Activated CD8-positive, alpha-beta memory T cell treated with anti-CD3 and anti-CD28 coated beads for 36 hours (primary cell): ENCODE results near the gene TP53INP2. TPM values are rescaled to one million over a fixed set of nuclear protein-coding genes. Genes with fewer than 3 reads are reported as not detected.

ENCODE experiments used
- CTCF ChIA-PET: fragments of 350-600 bp; sonication (Branson Sonifier 250); formaldehyde crosslinking; loops from one replicate; lab custom pipeline; 2021; ENCODE audit warnings: antibody characterized with exemption; lab: Charles Lee
- POLR2A ChIA-PET: fragments of 350-600 bp; sonication (Branson Sonifier 250); formaldehyde crosslinking; loops from one replicate; lab custom pipeline; 2021; ENCODE audit warnings: antibody characterized with exemption; lab: Charles Lee
- total RNA-seq, 2 experiments: library from RNA; stranded (reverse); gene quantifications; one replicate each; pipeline ENCODE4 v1.2.3, GENCODE V29; 2021

TP53INP2 gene
- total RNA-seq, 2 experiments from 2014 or later = 2.9 to 3.2 TPM

- CTCF ChIA-PET = interaction anchor here (1.0 to 1.6 kb wide), 4 partner anchors 19 to 145 kb away, joined by 3 to 5 read pairs (median 4); partner anchors contain the start of gene MAP1LC3A
- POLR2A ChIA-PET = interaction anchor here (1.6 kb wide), 1 partner anchor 26 kb away, joined by 5 read pairs; the partner anchor contains the start of gene PIGU
These were observed 1.1 kb upstream of the TP53INP2 start for GRCh38 chr20:34703061-34703423.

GRCh38 chr20:34703424-34704176 lies 544 bp upstream of the TP53INP2 start:
- ChIA-PET POLR2A (interaction anchor here (1.6 kb wide), 1 partner anchor 27 kb away, joined by 5 read pairs; the partner anchor contains the start of gene PIGU), CTCF (interaction anchor here (1.0 to 1.6 kb wide), 5 partner anchors 20 to 165 kb away, joined by 3 to 5 read pairs (median 4); partner anchors contain the start of gene MAP1LC3A)

GRCh38 chr20:34705008-34705396 lies 858 bp downstream of the TP53INP2 start:
- POLR2A ChIA-PET = no interaction called here
- CTCF ChIA-PET = interaction anchor here (0.6 to 1.2 kb wide), 2 partner anchors 11 to 58 kb away, joined by 3 to 4 read pairs; no protein-coding TSS in a partner anchor

GRCh38 chr20:34705397-34706301 lies 1.5 kb downstream of the TP53INP2 start:
- CTCF ChIA-PET = interaction anchor here (0.6 to 1.2 kb wide), 3 partner anchors 11 to 64 kb away, joined by 3 to 4 read pairs (median 3); no protein-coding TSS in a partner anchor
- POLR2A ChIA-PET = interaction anchor here (0.9 kb wide), 1 partner anchor 148 kb away, joined by 5 read pairs; the partner anchor contains the start of gene MAP1LC3A

- CTCF ChIA-PET = interaction anchor here (1.0 to 1.2 kb wide), 2 partner anchors 169 to 394 kb away, joined by 3 read pairs; no protein-coding TSS in a partner anchor
- POLR2A ChIA-PET = interaction anchor here (0.6 to 0.9 kb wide), 2 partner anchors 14 to 148 kb away, joined by 3 to 5 read pairs; partner anchors contain the start of gene MAP1LC3A
These were observed 2.2 kb downstream of the TP53INP2 start for GRCh38 chr20:34706302-34706875.

GRCh38 chr20:34706912-34707784 lies 3.0 kb downstream of the TP53INP2 start:
- ChIA-PET POLR2A (interaction anchor here (0.6 kb wide), 1 partner anchor 13 kb away, joined by 3 read pairs; no protein-coding TSS in a partner anchor), CTCF (interaction anchor here (0.7 to 1.7 kb wide), 9 partner anchors 9 to 394 kb away, joined by 3 to 5 read pairs (median 4); partner anchors contain the start of gene PIGU)

GRCh38 chr20:34708621-34709043 lies 4.5 kb downstream of the TP53INP2 start:
- POLR2A ChIA-PET = interaction anchor here (0.9 kb wide), 2 partner anchors 11 to 406 kb away, joined by 4 read pairs; partner anchors contain the start of gene AHCY
- CTCF ChIA-PET = interaction anchor here (0.8 to 1.9 kb wide), 7 partner anchors 32 to 195 kb away, joined by 3 to 5 read pairs (median 4); partner anchors contain the start of gene PIGU

- ChIA-PET POLR2A (interaction anchor here (0.6 to 0.9 kb wide), 3 partner anchors 11 to 410 kb away, joined by 4 read pairs; partner anchors contain the start of gene AHCY), CTCF (interaction anchor here (1.1 to 1.9 kb wide), 3 partner anchors 40 to 396 kb away, joined by 3 to 7 read pairs (median 4); no protein-coding TSS in a partner anchor)
These were observed 5.1 kb downstream of the TP53INP2 start for GRCh38 chr20:34709044-34709830.

- POLR2A ChIA-PET = no interaction called here
- CTCF ChIA-PET = interaction anchor here (0.5 to 1.9 kb wide), 6 partner anchors 41 to 397 kb away, joined by 3 to 7 read pairs (median 3); partner anchors contain the start of gene DYNLRB1
These were observed 5.9 kb downstream of the TP53INP2 start for GRCh38 chr20:34709831-34710567.

GRCh38 chr20:34710568-34710839 lies 6.4 kb downstream of the TP53INP2 start:
- ChIA-PET POLR2A (no interaction called here), CTCF (interaction anchor here (0.5 to 1.9 kb wide), 4 partner anchors 59 to 194 kb away, joined by 3 to 4 read pairs (median 3); partner anchors contain the start of gene DYNLRB1)

GRCh38 chr20:34710861-34711574 lies 6.9 kb downstream of the TP53INP2 start:
- POLR2A ChIA-PET = no interaction called here
- CTCF ChIA-PET = interaction anchor here (1.0 to 1.1 kb wide), 2 partner anchors 188 to 195 kb away, joined by 3 read pairs; partner anchors contain the start of gene DYNLRB1

GRCh38 chr20:34711813-34712430 lies 7.8 kb downstream of the TP53INP2 start:
- POLR2A ChIA-PET = no interaction called here
- CTCF ChIA-PET = no interaction called here

GRCh38 chr20:34712525-34713192 lies 8.5 kb downstream of the TP53INP2 start:
- ChIA-PET POLR2A (no interaction called here), CTCF (interaction anchor here (1.3 kb wide), 1 partner anchor 40 kb away, joined by 3 read pairs; no protein-coding TSS in a partner anchor)
